GM12801 (cell line): Measurements from ENCODE around the gene ELP6.

ENCODE experiments used
- TF ChIP-seq, protein P1 (sequence below): IDR thresholded peaks from one replicate; pipeline ENCODE4 v1.5.1; 2011; ENCODE audit warnings: control low read depth; ENCODE audit not compliant: insufficient read length; ENCODE audit errors: extremely low read depth

ELP6 gene

GRCh38 chr3:47482366-47482765 lies 31.1 kb downstream of the ELP6 start:
- TF ChIP-seq, protein P1, sequence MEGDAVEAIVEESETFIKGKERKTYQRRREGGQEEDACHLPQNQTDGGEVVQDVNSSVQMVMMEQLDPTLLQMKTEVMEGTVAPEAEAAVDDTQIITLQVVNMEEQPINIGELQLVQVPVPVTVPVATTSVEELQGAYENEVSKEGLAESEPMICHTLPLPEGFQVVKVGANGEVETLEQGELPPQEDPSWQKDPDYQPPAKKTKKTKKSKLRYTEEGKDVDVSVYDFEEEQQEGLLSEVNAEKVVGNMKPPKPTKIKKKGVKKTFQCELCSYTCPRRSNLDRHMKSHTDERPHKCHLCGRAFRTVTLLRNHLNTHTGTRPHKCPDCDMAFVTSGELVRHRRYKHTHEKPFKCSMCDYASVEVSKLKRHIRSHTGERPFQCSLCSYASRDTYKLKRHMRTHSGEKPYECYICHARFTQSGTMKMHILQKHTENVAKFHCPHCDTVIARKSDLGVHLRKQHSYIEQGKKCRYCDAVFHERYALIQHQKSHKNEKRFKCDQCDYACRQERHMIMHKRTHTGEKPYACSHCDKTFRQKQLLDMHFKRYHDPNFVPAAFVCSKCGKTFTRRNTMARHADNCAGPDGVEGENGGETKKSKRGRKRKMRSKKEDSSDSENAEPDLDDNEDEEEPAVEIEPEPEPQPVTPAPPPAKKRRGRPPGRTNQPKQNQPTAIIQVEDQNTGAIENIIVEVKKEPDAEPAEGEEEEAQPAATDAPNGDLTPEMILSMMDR: no peak

GRCh38 chr3:47479826-47480160 lies 33.7 kb downstream of the ELP6 start:
- TF ChIP-seq, protein P1: no peak

- TF ChIP-seq, protein P1: no peak
These were observed 35.5 kb downstream of the ELP6 start for GRCh38 chr3:47478022-47478421.

- TF ChIP-seq, protein P1: no peak
These were observed 36.8 kb downstream of the ELP6 start for GRCh38 chr3:47476644-47477199.

GRCh38 chr3:47476330-47476626 lies 37.2 kb downstream of the ELP6 start:
- TF ChIP-seq, protein P1: no peak

- TF ChIP-seq, protein P1: no peak
These were observed 37.8 kb downstream of the ELP6 start, which contains the start of gene SCAP for GRCh38 chr3:47475570-47476329. Gene SCAP, minus strand, starts transcription at chr3:47475941. Its CDS starts 32,948 bp downstream, at chr3:47442993.

DNA sequence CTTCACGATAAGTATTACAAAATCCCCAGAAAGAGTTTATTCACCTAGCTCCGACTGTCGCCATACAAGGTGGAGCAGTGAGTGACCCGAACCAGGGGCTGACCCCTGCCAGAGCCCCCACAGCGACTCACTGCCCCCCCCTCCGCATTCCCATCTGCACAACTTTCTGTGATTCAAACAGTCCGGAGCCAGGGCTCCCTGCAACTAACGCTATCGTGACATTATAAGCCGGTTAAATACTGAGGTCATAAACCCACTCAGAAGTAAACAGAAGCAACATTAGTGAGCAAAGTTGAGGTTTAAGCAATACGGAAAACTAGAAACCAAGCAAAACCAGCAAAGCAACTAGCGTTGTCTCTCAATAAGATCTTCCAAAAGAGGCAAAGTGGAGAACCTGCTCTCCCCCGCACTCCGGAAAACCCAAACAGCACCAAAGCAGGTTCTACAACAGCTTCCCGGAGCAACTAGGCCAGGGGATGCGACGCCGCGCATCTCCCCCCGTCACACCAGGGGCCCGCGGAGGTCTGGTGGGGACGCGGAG lies 38.4 kb downstream of the ELP6 start:
- TF ChIP-seq, protein P1: no peak
